PC-9 (cell line): Measurements from ENCODE around the gene NHS.

ENCODE experiments used
- CTCF ChIP-seq: fragments of 200-600 bp; sonication (generic); conservative IDR thresholded peaks from 2 replicates; pipeline ENCODE4 v1.6.1; 2017; ENCODE audit warnings: mixed run types, antibody characterized with exemption, mild to moderate bottlenecking, moderate library complexity
- EZH2 ChIP-seq: fragments of 200-600 bp; sonication (generic); IDR thresholded peaks from 2 replicates; pipeline ENCODE4 v1.8.0; 2017; ENCODE audit warnings: antibody characterized with exemption, low read depth

GRCh38 chrX:17546356-17546755 is 171.4 kb downstream of the NHS start:
- TF ChIP-seq CTCF, result no peak
- TF ChIP-seq EZH2, result no peak
